D341Med (cell line): ENCODE results near the gene ATP6V0A1.
"Not testable (repeated sequence)": the region's sequence is repeated elsewhere in the genome, so short reads cannot be mapped to it uniquely, and the experiment has no call there.

Experiments used
- DNase-seq: peaks from one replicate; pipeline ENCODE4 v3.0.0; 2012; ENCODE audit warnings: low spot score

Gene ATP6V0A1

GRCh38 chr17:42476411-42476810 lies 17.7 kb downstream of the ATP6V0A1 start:
- no peak for DNase-seq

- DNase-seq = no peak
Observed at GRCh38 chr17:42477173-42477572, 18.5 kb downstream of the ATP6V0A1 start.

DNA sequence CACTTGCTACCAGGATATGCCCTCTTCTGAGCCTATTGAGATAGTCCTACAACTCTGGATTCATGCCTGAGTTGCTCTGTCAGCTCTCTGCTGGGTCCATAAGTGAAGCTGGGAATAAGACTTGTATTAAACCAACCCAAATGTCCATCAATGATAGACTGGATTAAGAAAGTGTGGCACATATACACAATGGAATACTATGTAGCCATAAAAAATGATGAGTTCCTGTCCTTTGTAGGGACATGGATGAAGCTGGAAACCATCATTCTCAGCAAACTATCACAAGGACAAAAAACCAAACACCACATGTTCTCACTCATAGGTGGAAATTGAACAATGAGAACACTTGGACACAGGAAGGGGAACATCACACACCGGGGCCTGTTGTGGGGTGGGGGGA lies 19.1 kb downstream of the ATP6V0A1 start:
- not testable (repeated sequence) for DNase-seq

DNA sequence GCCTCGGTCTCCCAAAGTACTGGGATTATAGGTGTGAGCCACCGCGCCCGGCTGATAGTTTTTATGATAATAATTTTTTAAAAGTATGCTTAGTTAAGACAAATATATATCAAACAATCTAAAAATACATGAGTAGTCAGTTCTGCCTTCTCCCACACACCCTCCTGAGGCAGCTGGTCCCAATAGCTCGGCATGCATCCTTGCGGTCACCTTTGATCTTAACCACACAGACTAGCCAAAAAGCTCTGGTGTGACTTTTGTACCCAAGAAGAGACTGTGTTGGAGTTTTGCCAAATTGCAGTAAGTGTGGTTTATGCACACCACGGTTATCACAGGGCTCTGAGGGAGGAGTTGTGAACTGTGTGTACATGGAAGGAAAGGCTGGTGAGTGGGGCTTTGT lies 25.6 kb downstream of the ATP6V0A1 start:
- DNase-seq = no peak

DNA sequence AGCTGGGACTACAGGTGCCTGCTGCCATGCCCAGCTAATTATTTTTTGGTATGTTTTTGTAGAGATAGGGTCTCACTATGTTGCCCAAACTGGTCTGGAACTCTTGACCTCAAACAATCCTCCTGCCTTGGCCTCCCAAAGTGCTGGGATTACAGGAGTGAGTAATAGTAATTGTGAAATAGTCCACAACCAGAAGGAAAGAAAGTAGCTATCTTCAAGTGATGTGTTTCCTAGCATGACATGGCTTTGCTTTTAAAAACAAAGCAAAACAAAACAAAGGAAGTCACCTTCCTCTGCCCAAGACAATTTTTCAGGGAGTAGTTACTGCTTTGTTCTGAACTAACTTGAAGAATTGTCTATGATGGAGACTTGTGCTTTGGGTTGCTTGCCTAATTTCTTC lies 27.0 kb downstream of the ATP6V0A1 start:
- DNase-seq = no peak

DNA sequence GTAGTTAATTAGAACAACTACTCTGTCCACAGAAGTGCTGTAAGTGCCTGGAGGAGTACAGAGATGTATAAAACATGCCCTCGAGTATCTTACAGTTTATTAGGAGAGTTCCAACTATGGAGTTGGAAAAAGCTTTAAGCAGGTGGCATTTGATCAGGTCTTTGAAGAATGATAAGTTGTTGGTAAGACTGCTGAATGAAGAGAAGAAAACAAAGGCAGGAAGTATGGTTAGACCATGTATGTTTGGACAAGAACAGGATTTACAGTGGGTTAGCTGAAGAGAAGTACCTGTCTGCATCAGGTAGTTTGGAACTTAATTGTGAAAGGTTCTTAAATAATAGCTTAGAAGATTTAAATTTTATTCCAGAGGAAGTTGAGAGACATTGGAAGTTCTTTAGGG lies 29.4 kb downstream of the ATP6V0A1 start:
- no peak for DNase-seq

DNA sequence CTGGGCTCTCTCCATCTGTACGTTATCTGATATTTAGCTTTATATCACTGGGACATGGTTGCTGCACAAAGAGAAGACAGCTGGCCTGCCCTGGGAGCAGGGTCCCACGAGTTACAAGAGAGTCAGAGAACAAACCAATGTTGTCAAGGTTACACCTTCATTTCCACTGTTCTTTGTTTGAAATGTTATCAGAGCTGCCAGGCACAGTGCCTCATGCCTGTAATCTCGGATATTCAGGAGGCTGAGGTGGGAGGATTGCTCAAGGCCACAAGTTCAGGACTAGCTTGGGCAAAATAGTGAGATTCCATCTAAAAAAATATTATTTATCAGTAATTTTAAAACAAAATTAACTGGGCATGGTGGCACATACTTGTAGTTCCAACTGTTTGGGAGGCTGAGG lies 34.6 kb downstream of the ATP6V0A1 start:
- no peak for DNase-seq

DNA sequence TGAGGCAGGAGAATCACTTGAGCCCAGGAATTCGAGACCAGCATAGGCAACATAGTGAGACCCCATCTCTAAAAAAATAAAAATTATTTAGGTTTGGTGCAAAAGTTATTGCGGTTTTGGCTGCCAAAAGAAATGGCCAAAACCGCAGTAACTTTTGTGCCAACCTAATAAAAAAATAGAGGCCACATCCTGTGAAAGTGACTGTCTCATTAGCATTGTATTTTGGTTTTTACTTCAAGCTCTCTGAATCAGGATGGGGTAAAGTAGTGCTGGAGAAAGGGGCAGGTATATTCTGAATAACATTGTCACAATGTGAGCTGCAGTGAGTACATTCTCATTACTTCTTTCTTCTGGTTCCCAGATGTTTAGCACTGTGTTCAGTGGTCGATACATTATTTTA lies 36.0 kb downstream of the ATP6V0A1 start:
- DNase-seq = no peak

- no peak for DNase-seq
Observed at GRCh38 chr17:42498828-42499227, 40.1 kb downstream of the ATP6V0A1 start.

DNA sequence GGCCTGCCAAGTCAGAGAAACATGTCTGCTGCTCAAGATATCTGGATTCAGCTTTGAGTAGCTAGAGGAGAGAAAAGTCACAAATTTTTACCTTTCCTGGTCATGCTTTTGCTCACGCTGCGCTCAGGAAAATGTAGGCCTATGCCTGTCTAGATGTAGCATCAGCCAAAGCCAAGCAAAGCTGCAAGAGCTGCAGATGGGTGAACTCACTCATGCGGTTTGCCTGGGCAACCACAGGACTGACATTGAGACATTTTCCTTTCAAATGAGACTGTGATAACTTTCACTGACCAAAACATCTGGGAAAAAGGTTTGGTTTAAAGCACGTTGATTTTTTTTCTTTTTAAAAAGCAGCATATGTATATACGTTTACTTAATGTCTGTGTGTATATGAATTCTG lies 43.4 kb downstream of the ATP6V0A1 start:
- no peak for DNase-seq

DNA sequence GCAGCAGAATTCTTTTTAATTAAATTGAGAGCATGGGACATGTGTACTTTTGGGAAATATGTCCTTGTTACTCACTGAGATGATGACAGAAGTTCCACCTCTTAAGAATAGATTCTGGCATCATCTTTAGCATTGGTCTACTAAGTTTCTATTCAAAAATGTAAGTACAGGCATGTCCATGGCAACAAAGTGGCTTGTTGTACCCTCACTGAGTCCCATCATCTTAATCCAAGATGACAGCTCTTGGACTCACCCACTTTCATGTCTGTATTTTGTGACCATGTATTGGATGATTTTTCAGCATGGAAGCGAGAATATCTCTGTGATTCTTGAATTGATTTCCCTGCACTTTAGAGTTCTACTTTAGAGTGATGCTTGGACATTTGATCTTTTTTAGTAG lies 44.2 kb downstream of the ATP6V0A1 start:
- no peak for DNase-seq

DNA sequence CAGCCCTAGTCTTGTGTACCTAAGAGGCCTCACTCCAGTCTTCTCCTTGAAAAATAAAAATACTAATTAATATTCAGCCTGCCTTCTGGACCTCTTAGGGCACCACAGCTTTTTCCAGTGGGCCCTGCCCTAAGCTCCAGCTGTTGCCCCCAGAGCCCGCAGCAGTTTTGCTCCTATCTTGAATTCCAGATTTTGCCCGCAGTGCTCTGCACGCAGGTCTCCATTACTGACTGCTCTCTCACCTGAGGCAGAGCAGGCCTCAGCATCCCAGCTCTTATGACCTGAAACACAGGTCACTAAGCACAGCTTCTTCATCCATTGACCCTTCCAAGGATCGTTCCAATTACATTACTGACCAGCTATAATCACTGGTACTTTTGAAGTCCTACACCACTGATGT lies 49.0 kb downstream of the ATP6V0A1 start:
- no peak for DNase-seq

DNA sequence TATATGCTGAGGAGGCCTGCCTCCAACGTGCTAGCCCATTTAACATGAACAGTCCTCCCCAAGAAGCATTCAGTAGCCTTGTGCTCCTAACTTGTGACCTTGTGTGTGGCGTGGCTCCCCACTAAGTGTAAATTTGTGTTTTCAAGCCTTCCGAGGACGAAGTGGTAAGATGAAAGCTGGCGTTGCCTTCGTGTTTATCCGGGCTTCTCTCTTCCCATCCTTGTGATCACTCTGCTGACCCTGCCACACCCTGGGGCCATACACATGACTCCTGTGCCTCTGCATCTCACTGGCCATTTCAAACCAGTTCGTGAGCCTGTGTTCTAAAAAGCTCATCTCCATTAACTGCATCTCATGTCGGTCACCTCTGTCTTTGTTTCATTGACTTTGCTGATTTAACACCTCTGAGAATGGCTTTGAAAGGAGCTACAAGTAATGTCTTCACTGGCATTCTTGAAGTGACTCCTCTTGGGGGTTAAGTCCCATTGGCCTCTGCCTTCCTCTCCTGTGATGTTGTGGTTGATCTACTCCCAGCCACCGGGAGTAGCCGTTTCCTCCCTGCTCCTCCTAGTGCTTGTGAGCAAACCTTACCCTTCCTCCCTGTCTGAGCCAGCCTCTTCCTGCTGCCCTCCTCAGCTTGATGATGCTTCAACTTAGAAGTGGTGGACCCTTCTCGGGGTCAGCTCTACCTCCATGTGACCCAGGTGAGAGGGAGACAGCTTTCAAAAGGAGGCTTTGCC lies 49.9 kb downstream of the ATP6V0A1 start:
- no peak for DNase-seq

DNA sequence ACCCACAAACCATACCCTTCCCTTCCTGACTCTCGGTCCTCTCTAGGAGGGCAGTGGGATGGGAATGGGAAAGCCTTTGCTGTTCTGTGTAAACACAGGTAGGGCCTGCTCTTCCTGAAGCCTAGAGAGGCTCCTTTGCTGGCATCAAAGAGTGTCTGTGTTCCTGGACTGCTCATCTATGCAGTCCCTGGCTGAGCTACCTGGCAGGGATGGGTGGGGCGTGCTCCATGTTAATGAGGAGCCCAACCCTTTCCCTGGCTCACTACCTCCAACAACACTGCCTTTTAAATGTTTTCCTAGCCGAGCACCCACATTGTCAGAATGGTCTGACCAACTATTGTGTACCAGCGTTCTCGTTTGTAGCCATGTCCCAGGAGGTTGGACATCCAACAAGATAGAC lies 50.7 kb downstream of the ATP6V0A1 start:
- no peak for DNase-seq

- DNase-seq = no peak
Observed at GRCh38 chr17:42509841-42510240, 51.2 kb downstream of the ATP6V0A1 start.

- no peak for DNase-seq
Observed at GRCh38 chr17:42512246-42512645, 53.6 kb downstream of the ATP6V0A1 start.

- DNase-seq = no peak
Observed at GRCh38 chr17:42512733-42513251, 54.1 kb downstream of the ATP6V0A1 start.

DNA sequence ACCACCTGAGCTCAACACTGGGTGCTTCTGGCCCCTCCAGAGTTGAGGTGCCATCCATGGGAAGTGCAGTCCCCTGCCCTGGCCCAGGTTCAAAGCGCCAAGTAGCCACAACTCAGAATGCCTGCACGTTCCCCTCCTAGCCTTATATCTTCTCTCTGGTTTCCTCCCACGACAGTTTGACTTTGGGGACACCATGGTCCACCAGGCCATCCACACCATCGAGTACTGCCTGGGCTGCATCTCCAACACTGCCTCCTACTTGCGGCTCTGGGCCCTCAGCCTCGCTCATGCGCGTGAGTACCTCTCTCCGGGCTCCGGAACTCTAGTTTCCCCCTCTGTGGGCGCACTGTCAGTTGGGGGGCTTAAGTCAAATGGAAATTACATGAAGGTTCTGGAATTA lies 55.0 kb downstream of the ATP6V0A1 start:
- no peak for DNase-seq

GRCh38 chr17:42514279-42514678 lies 55.6 kb downstream of the ATP6V0A1 start:
- no peak for DNase-seq

GRCh38 chr17:42514867-42515266 lies 56.2 kb downstream of the ATP6V0A1 start:
- no peak for DNase-seq

GRCh38 chr17:42517516-42517915 lies 58.8 kb downstream of the ATP6V0A1 start:
- DNase-seq = peak; percentile 95

DNA sequence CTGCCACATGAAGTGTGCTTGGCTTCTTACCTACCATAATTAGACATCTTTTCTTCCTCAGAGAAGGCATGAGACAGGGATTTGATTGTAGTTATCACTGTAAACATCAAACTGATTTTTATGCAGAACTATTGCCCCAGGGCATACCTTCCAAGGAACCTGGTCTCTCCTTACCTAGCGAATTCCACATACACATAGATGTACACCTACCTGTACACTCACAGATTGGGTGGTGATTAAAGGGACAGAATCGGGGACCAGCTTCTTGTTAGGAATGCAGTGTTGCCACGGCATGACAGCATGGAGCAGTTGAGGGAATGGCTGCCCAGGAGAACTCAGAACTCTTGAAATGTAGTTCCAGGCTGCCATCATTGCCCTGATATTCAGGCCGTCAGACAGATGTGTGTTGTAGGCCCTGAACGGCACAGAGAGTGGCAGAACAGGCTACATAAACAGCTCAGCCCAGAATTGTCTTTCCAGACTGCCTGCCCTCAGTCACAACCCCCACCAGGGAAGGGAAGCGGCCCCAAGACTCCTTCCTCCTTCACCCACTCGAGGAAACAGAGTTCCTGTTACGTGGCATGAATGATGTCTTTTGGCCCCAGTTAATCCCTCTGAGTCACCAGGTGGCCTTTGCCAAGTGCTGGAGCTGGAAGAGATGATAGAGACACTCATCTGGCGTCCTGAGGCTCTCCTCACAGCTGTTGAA lies 59.5 kb downstream of the ATP6V0A1 start:
- DNase-seq = peak; percentile 45

GRCh38 chr17:42518755-42519545 lies 60.3 kb downstream of the ATP6V0A1 start:
- DNase-seq = peak; percentile 41
